ENCODE results near the gene CFAP53. TPM values are rescaled to one million over a fixed set of nuclear protein-coding genes. Genes with fewer than 3 reads are reported as not detected.

CFAP53 gene
- total and polyA plus RNA-seq, 2 donors from 2014 or later, result 1.3 to 3.9 TPM

DNA sequence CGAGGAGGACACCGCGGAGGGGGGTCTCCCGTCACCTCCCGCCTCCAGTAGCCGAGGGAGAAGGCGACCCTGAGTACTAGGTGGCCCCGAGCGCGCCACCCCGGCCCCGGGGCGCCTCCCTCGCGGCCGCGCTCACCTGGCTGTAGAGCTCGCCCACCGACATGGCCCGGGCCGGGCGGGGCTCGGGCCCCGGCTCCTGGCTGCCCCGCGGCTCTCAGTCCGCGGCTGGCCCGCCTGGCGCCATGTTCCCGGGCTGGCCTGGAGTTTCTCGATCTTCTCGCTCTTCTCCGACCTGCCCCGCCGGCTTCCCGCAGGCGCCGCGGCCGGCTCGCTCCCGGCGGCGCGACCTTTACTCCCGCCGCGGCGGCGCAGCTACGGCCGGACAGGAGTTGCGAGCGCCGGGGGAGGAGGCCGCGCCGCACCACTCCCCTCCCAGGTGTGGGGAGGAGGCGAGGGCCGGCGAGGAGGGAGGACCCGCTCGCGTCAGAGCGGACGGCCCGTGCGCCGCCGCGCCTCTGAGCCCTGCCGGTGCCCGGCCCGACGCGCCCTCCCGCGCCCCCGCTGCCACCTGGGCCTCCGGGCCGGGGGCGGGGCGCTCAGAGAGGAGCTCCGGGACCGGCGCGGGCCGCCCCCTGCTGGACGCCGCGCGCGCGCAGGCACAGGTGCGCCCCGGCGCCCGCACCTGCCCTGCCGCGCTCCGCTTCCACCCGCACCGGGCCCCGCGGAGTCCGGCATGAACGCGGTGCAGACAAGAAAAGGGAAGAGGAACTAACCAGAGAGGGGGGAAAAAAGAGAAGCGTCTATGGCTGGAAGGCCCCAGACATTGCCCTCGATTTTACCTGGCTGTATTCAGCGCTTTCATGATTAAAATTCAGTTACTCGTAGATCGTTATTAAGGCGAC, 71.4 kb downstream of the CFAP53 start, which contains the start of gene MYO5B:
Gene MYO5B, minus strand, starts transcription at position 517 of the 902 bp plus-strand sequence. Its CDS starts 354 bp downstream, at position 163.
- Histone ChIP-seq H3K27me3 (ENCODE audit: control insufficient read depth, insufficient read depth, low read length) (peaks cover 7% of the 10 kb centered on the region), H3K4me1 (ENCODE audit: control insufficient read depth in 2 of 3, insufficient read depth in 2 of 3, low read depth in 1 of 3, low read length in 3 of 3) (peaks cover 0 to 2% (median 2%) of the 10 kb centered on the region in 3 donors), H3K4me3 (ENCODE audit: low read length in 3 of 3) (peak within 1 kb of the TSS; percentile 18 to 76 (median 67)), H3K9me3 (ENCODE audit: control insufficient read depth in 2 of 3, insufficient read depth in 1 of 3, low read length in 3 of 3) (no peaks in the 10 kb centered on the region), H3K27ac (ENCODE audit: low read depth in 2 of 2, low read length in 2 of 2) (peak within 1 kb of the TSS in 1 of 2 donors; percentile 43), H3K9ac (ENCODE audit: low read length in 3 of 3) (peak within 1 kb of the TSS in 1 of 3 donors; percentile 61), H3K36me3 (ENCODE audit: control insufficient read depth in 2 of 3, insufficient read depth in 3 of 3, low read length in 3 of 3) (no peaks in the 10 kb centered on the region)
- FAIRE-seq, result no peak
- peak; percentile 51 for TF ChIP-seq CTCF (IDR thresholded peaks at IDR 0.05; ENCODE audit: borderline replicate concordance, extremely low read depth, insufficient read depth)
- intact Hi-C loops (cut with DNase I), result no loop called here
- peak; percentile 67 to 93 (median 82) for DNase-seq

DNA sequence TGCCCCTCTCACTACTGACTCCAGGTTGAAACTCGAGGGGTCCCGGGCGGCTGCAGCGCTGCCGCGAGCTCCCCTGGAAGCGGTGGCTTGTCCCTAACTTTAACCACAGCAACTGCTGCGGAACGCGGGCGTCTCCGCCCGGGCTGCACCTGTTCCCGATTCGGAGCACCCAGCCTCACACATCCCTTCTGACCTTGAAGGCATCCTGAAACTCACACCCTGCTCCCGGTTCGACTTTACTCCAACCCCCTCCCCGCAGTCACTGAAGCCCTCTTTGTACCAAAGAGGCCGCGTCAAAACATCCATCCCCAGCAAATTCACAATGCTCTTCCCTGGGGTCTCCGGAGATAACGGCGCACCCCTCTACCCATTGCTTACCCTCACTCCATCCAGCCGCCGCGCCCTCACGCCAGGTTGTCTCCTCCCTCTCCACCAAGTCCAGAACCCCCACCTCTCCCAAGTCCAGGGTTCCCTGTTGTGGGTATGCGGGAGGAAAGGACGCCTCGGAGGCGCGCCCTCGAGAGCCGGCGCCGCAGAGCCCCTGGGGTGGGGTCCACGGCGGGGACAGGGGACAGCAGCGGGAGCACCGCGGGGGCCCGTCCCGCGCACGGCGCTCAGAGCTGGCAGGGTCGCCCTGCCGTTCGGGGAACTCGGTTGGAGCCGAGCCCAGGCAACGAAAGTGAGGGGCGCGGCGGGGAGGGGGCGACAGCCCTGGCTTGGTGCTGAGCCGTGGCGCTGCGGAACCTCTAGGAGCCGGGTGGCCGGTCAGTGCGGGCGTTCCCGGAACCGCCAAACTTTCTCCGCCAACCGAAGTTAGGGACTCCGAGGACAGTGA, 72.3 kb downstream of the CFAP53 start:
- Histone ChIP-seq H3K9me3 (ENCODE audit: control insufficient read depth in 2 of 3, insufficient read depth in 1 of 3, low read length in 3 of 3) (no peaks in the 10 kb centered on the region), H3K4me3 (ENCODE audit: low read length in 3 of 3) (peak overlapping the region; percentile 18 to 76 (median 67)), H3K27ac (ENCODE audit: low read depth in 2 of 2, low read length in 2 of 2) (peak overlapping the region in 1 of 2 donors; percentile 43), H3K27me3 (ENCODE audit: control insufficient read depth, insufficient read depth, low read length) (peaks cover 7% of the 10 kb centered on the region), H3K9ac (ENCODE audit: low read length in 3 of 3) (peak overlapping the region in 1 of 3 donors; percentile 55), H3K36me3 (ENCODE audit: control insufficient read depth in 2 of 3, insufficient read depth in 3 of 3, low read length in 3 of 3) (no peaks in the 10 kb centered on the region), H3K4me1 (ENCODE audit: control insufficient read depth in 2 of 3, insufficient read depth in 2 of 3, low read depth in 1 of 3, low read length in 3 of 3) (peaks cover 0 to 2% (median 2%) of the 10 kb centered on the region in 3 donors)
- intact Hi-C loops (cut with DNase I), result no loop called here
- no peak for TF ChIP-seq CTCF (IDR thresholded peaks at IDR 0.05; ENCODE audit: borderline replicate concordance, extremely low read depth, insufficient read depth)
- no peak for FAIRE-seq
- peak; percentile 24 to 72 (median 32) for DNase-seq

- no peaks in the 10 kb centered on the region for H3K36me3 ChIP-seq (ENCODE audit: control insufficient read depth in 2 of 3, insufficient read depth in 3 of 3, low read length in 3 of 3)
- TF ChIP-seq CTCF (IDR thresholded peaks at IDR 0.05; ENCODE audit: borderline replicate concordance, extremely low read depth, insufficient read depth), result no peak
- H3K4me1 ChIP-seq (ENCODE audit: control insufficient read depth in 2 of 3, insufficient read depth in 2 of 3, low read depth in 1 of 3, low read length in 3 of 3), result peaks cover 0 to 2% (median 2%) of the 10 kb centered on the region in 3 donors
- H3K4me3 ChIP-seq (ENCODE audit: low read length in 3 of 3), result peak overlapping the region; percentile 30 to 76 (median 67)
- no peak overlapping the region for H3K27ac ChIP-seq (ENCODE audit: low read depth in 2 of 2, low read length in 2 of 2)
- H3K9me3 ChIP-seq (ENCODE audit: control insufficient read depth in 2 of 3, insufficient read depth in 1 of 3, low read length in 3 of 3), result no peaks in the 10 kb centered on the region
- H3K27me3 ChIP-seq (ENCODE audit: control insufficient read depth, insufficient read depth, low read length), result peaks cover 7% of the 10 kb centered on the region
- H3K9ac ChIP-seq (ENCODE audit: low read length in 3 of 3), result peak overlapping the region in 1 of 3 donors; percentile 55
- DNase-seq, result peak in 2 of 5 donors; percentile 23 to 53
- intact Hi-C loops (cut with DNase I), result no loop called here
- FAIRE-seq, result no peak
Measured at GRCh38 chr18:50192995-50193795, 73.1 kb downstream of the CFAP53 start.

Data from kidney (tissue), 14 donors.